ENCODE data around the gene CD72. TPM values are rescaled to one million over a fixed set of nuclear protein-coding genes. Genes with fewer than 3 reads are reported as not detected.

CD72 gene
- total RNA-seq, 1 experiment from 2014 or later, result 1.4 TPM

GRCh38 chr9:35560625-35561337, 57.4 kb downstream of the CD72 start:
- DNase-seq (ENCODE audit: low read depth), result no peak

Other genes starting within 250 kb of the CD72 start
- 31.3 and 31.5 TPM in 2 replicates for gene RUSC2, start 128.3 kb downstream of the CD72 start, total RNA-seq (2014; rRNA removed)
- gene TESK1, start 13.2 kb downstream of the CD72 start, total RNA-seq (2014; rRNA removed), result 21.7 and 26.8 TPM in 2 replicates
- gene SIT1, start 32.5 kb upstream of the CD72 start, total RNA-seq (2014; rRNA removed), result 0.26 and 0.63 TPM in 2 replicates
- 5,651 and 6,728 TPM in 2 replicates for gene RMRP, start 39.6 kb upstream of the CD72 start, total RNA-seq (2014; rRNA removed)
- gene CCDC107, start 39.9 kb upstream of the CD72 start, total RNA-seq (2014; rRNA removed), result 11.1 and 13.3 TPM in 2 replicates
- gene ARHGEF39, start 46.8 kb upstream of the CD72 start, total RNA-seq (2014; rRNA removed), result 4.4 and 4.5 TPM in 2 replicates
- 2.4 and 3.8 TPM in 2 replicates for gene CA9, start 55.5 kb upstream of the CD72 start, total RNA-seq (2014; rRNA removed)
- gene TPM2, start 71.5 kb upstream of the CD72 start, total RNA-seq (2014; rRNA removed), result 1,008 and 1,115 TPM in 2 replicates
- gene TLN1, start 113.8 kb upstream of the CD72 start, total RNA-seq (2014; rRNA removed), result 356 and 415 TPM in 2 replicates
- 87.9 and 108 TPM in 2 replicates for gene CREB3, start 114.3 kb upstream of the CD72 start, total RNA-seq (2014; rRNA removed)
- 26.4 and 29.9 TPM in 2 replicates for gene GBA2, start 130.8 kb upstream of the CD72 start, total RNA-seq (2014; rRNA removed)
- gene RGP1, start 130.9 kb upstream of the CD72 start, total RNA-seq (2014; rRNA removed), result 13.5 and 17.4 TPM in 2 replicates
- not detected in 2 replicates for gene MSMP, start 135.9 kb upstream of the CD72 start, total RNA-seq (2014; rRNA removed)
- 14.5 and 23.0 TPM in 2 replicates for gene NPR2, start 173.2 kb upstream of the CD72 start, total RNA-seq (2014; rRNA removed)
- 0.98 and 1.4 TPM in 2 replicates for gene SPAG8, start 193.8 kb upstream of the CD72 start, total RNA-seq (2014; rRNA removed)
- gene HINT2, start 196.6 kb upstream of the CD72 start, total RNA-seq (2014; rRNA removed), result 22.8 and 33.0 TPM in 2 replicates
- gene FAM221B, start 210.3 kb upstream of the CD72 start, total RNA-seq (2014; rRNA removed), result not detected in 2 replicates
- 2.8 and 3.6 TPM in 2 replicates for gene TMEM8B, start 210.8 kb upstream of the CD72 start, total RNA-seq (2014; rRNA removed)